GM12878 (cell line): ENCODE results near the gene TYSND1. TPM values are rescaled to one million over a fixed set of nuclear protein-coding genes. Genes with fewer than 3 reads are reported as not detected.

Source experiments
- BHLHE40 ChIP-seq, 2 experiments: fragments of 450-650 bp in 1 of 2; IDR thresholded peaks; 2 replicates each; pipeline ENCODE4 v1.6.1; 2011 to 2017; ENCODE audit warnings: low read depth in 2 of 2, borderline replicate concordance in 1 of 2, improper control_type of control experiment in 1 of 2, low read length in 1 of 2, mild to moderate bottlenecking in 1 of 2
- CBFB ChIP-seq: IDR thresholded peaks from 2 replicates; pipeline ENCODE4 v1.6.1; 2016; ENCODE audit warnings: antibody characterized with exemption, low read depth
- CREB1 ChIP-seq: IDR thresholded peaks from 2 replicates; pipeline ENCODE4 v1.6.1; 2012; ENCODE audit warnings: low read depth, mild to moderate bottlenecking, inconsistent platforms
- DPF2 ChIP-seq: fragments of 450-650 bp; IDR thresholded peaks from 2 replicates; pipeline ENCODE4 v1.6.1; 2017; ENCODE audit warnings: mild to moderate bottlenecking
- EP300 ChIP-seq, 2 experiments: fragments of 150-350 bp in 1 of 2; IDR thresholded peaks; 2 replicates each; pipeline ENCODE4 v1.6.1; 2011 to 2012; ENCODE audit warnings: low read depth in 2 of 2, low read length in 2 of 2, borderline replicate concordance in 1 of 2, improper control_type of control experiment in 1 of 2, inconsistent platforms in 1 of 2; ENCODE audit not compliant: control insufficient read depth in 1 of 2
- FOXK2 ChIP-seq: fragments of 450-650 bp; IDR thresholded peaks from 2 replicates; pipeline ENCODE4 v1.6.1; 2017; ENCODE audit warnings: mild to moderate bottlenecking, moderate library complexity
- HDAC2 ChIP-seq: fragments of 200-600 bp; sonication (generic); IDR thresholded peaks from 2 replicates; pipeline ENCODE4 v1.6.1; 2017
- HDGF ChIP-seq: fragments of 450-650 bp; IDR thresholded peaks from 2 replicates; pipeline ENCODE4 v1.6.1; 2016; ENCODE audit warnings: antibody characterized with exemption
- IKZF2 ChIP-seq, 2 experiments: fragments of 450-650 bp; IDR thresholded peaks; 2 replicates each; pipeline ENCODE4 v1.6.1; 2017; ENCODE audit warnings: mild to moderate bottlenecking in 2 of 2, moderate library complexity in 2 of 2
- JUNB ChIP-seq: IDR thresholded peaks from 2 replicates; pipeline ENCODE4 v1.6.1; 2016; ENCODE audit warnings: antibody characterized with exemption, mild to moderate bottlenecking
- LARP7 ChIP-seq: fragments of 450-650 bp; IDR thresholded peaks from 2 replicates; pipeline ENCODE4 v1.6.1; 2017; ENCODE audit warnings: mild to moderate bottlenecking
- MEF2B ChIP-seq: fragments of 450-650 bp; IDR thresholded peaks from 2 replicates; pipeline ENCODE4 v1.6.1; 2018; ENCODE audit warnings: mild to moderate bottlenecking, moderate library complexity; ENCODE audit not compliant: partially characterized antibody, poor library complexity, severe bottlenecking
- MTA2 ChIP-seq: fragments of 450-650 bp; IDR thresholded peaks from 2 replicates; pipeline ENCODE4 v1.6.1; 2016; ENCODE audit warnings: low read depth, mild to moderate bottlenecking, moderate library complexity
- NFIC ChIP-seq: IDR thresholded peaks from 2 replicates; pipeline ENCODE4 v1.6.1; 2012; ENCODE audit warnings: low read depth, mild to moderate bottlenecking, inconsistent platforms, low read length, moderate library complexity
- NFYB ChIP-seq: IDR thresholded peaks from 2 replicates; pipeline ENCODE4 v1.6.1; 2011; ENCODE audit warnings: low read depth, mild to moderate bottlenecking, low read length, improper control_type of control experiment, moderate library complexity; ENCODE audit not compliant: insufficient read depth
- POU2F2 ChIP-seq: IDR thresholded peaks from 3 replicates; pipeline ENCODE4 v1.6.1; 2011; ENCODE audit warnings: low read depth, mild to moderate bottlenecking, low read length, borderline replicate concordance
- RBBP5 ChIP-seq: fragments of 200-600 bp; sonication (generic); conservative IDR thresholded peaks from 2 replicates; pipeline ENCODE4 v1.6.1; 2016
- RUNX3 ChIP-seq: IDR thresholded peaks from 2 replicates; pipeline ENCODE4 v1.6.1; 2012; ENCODE audit warnings: low read length, inconsistent platforms
- SIN3A ChIP-seq: IDR thresholded peaks from 2 replicates; pipeline ENCODE4 v1.6.1; 2012; ENCODE audit warnings: low read depth, low read length, improper control_type of control experiment
- SIX5 ChIP-seq: IDR thresholded peaks from 2 replicates; pipeline ENCODE4 v1.6.1; 2011; ENCODE audit warnings: mild to moderate bottlenecking, low read depth, low read length, moderate library complexity; ENCODE audit not compliant: severe bottlenecking
- SP1 ChIP-seq: IDR thresholded peaks from one replicate; pipeline ENCODE4 v1.6.1; 2011; ENCODE audit warnings: low read depth, low read length
- TBL1XR1 ChIP-seq: IDR thresholded peaks from 2 replicates; pipeline ENCODE4 v1.6.1; 2012; ENCODE audit warnings: low read depth, low read length, improper control_type of control experiment
- YY1 ChIP-seq: IDR thresholded peaks from 2 replicates; pipeline ENCODE4 v1.6.1; 2011; ENCODE audit warnings: low read depth, mild to moderate bottlenecking, low read length
- ZZZ3 ChIP-seq: IDR thresholded peaks from 2 replicates; pipeline ENCODE4 v1.6.1; 2011; ENCODE audit warnings: low read depth; ENCODE audit not compliant: control insufficient read depth, insufficient read length
- polyA plus RNA-seq, 11 experiments: library from polyadenylated mRNA; depleted of rRNA in 4 of 11; unstranded in 6 of 11; stranded (reverse) in 5 of 11; fragments of >200 nt; fragmentation: Nextera tagmentation in 4 of 11; fragmentation: Illumina TruSeq in 1 of 11; extraction: Ambion mirVana in 4 of 11; extraction: Trizol in 1 of 11; gene quantifications; 1 replicate in 1 of 11; 2 replicates in 10 of 11; pipeline versions ENCODE4 v1.2.1 to v1.2.3, GENCODE V29; 2011 to 2016; ENCODE audit warnings: inconsistent platforms in 2 of 11, missing spikeins in 2 of 11, low read depth in 1 of 11
- total RNA-seq, 4 experiments: library from RNA; depleted of rRNA in 3 of 4; stranded (reverse); fragments of >200 nt in 3 of 4; fragmentation: Illumina TruSeq in 1 of 4; extraction: Trizol in 1 of 4; gene quantifications; 2 replicates each; pipeline versions ENCODE4 v1.2.1 to v1.2.3, GENCODE V29; 2013 to 2021
- TF ChIP-seq, protein P1 (sequence below): fragments of 450-650 bp; IDR thresholded peaks from 2 replicates; pipeline ENCODE4 v1.6.1; 2017; ENCODE audit warnings: antibody characterized with exemption, mild to moderate bottlenecking, moderate library complexity
- TF ChIP-seq, protein P2 (sequence below): IDR thresholded peaks from 2 replicates; pipeline ENCODE4 v1.6.1; 2011; ENCODE audit warnings: mild to moderate bottlenecking, low read depth, low read length, moderate library complexity; ENCODE audit not compliant: insufficient replicate concordance
- TF ChIP-seq, protein P3 (sequence below): fragments of 450-650 bp; IDR thresholded peaks from 2 replicates; pipeline ENCODE4 v1.6.1; 2016; ENCODE audit warnings: mild to moderate bottlenecking
- TF ChIP-seq, protein P4 (sequence below): fragments of 450-650 bp; IDR thresholded peaks from 2 replicates; pipeline ENCODE4 v1.6.1; 2016; ENCODE audit warnings: mild to moderate bottlenecking

Gene TYSND1
- total and polyA plus RNA-seq, 10 of the 15 experiments (the other 5 are each of a cell fraction or from before 2014, with no cell fraction given), result 1.9 to 21.4 (median 12.0) TPM

DNA sequence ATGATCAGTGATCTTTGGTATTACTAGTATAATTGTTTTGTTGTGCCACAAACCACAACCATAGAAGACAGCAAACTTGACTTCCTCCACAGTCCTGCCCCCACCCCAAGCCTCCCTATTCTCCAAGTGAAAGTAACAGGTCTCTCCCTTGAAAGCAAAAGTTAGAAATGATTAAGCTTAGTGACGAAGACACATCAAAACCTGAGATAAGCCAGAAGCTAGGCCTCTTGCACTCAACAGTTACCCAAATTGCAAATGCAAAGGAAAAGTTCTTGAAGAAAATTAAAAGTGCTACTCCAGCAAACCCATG lies 16.3 kb upstream of the TYSND1 start (continued):
- TF ChIP-seq, protein P1, sequence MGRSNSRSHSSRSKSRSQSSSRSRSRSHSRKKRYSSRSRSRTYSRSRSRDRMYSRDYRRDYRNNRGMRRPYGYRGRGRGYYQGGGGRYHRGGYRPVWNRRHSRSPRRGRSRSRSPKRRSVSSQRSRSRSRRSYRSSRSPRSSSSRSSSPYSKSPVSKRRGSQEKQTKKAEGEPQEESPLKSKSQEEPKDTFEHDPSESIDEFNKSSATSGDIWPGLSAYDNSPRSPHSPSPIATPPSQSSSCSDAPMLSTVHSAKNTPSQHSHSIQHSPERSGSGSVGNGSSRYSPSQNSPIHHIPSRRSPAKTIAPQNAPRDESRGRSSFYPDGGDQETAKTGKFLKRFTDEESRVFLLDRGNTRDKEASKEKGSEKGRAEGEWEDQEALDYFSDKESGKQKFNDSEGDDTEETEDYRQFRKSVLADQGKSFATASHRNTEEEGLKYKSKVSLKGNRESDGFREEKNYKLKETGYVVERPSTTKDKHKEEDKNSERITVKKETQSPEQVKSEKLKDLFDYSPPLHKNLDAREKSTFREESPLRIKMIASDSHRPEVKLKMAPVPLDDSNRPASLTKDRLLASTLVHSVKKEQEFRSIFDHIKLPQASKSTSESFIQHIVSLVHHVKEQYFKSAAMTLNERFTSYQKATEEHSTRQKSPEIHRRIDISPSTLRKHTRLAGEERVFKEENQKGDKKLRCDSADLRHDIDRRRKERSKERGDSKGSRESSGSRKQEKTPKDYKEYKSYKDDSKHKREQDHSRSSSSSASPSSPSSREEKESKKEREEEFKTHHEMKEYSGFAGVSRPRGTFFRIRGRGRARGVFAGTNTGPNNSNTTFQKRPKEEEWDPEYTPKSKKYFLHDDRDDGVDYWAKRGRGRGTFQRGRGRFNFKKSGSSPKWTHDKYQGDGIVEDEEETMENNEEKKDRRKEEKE, result no peak
- TF ChIP-seq BHLHE40 (IDR thresholded peaks at IDR 0.05; ENCODE audit: borderline replicate concordance in 1 of 2, low read depth in 2 of 2, low read length in 1 of 2) (peak in 1 of 2 experiments; percentile 40; a peak in 2 of 4 replicates), SP1 (no peak), TBL1XR1 (peak; percentile 62; the same call in 1 of the 2 replicates), MTA2 (peak; percentile 72; the same call in 1 of the 2 replicates), RUNX3 (peak; percentile 89), JUNB (peak; percentile 74), HDGF (no peak), CREB1 (peak; percentile 36; the same call in 1 of the 2 replicates), YY1 (no peak), NFYB (no peak), SIX5 (peak; percentile 2), NFIC (peak; percentile 66; the same call in 1 of the 2 replicates), MEF2B (no peak), LARP7 (no peak), RBBP5 (no peak), SIN3A (no peak), FOXK2 (no peak), CBFB (0 out of 2 replicates have a peak, but pooled peaks have one; percentile 45), HDAC2 (no peak), IKZF2 (IDR thresholded peaks at IDR 0.05) (peak; percentile 70 to 75), POU2F2 (no peak), ZZZ3 (no peak), DPF2 (no peak), EP300 (IDR thresholded peaks at IDR 0.05; ENCODE audit: borderline replicate concordance in 1 of 2, control insufficient read depth in 1 of 2, low read depth in 2 of 2, low read length in 2 of 2) (no peak)
- TF ChIP-seq, protein P2, sequence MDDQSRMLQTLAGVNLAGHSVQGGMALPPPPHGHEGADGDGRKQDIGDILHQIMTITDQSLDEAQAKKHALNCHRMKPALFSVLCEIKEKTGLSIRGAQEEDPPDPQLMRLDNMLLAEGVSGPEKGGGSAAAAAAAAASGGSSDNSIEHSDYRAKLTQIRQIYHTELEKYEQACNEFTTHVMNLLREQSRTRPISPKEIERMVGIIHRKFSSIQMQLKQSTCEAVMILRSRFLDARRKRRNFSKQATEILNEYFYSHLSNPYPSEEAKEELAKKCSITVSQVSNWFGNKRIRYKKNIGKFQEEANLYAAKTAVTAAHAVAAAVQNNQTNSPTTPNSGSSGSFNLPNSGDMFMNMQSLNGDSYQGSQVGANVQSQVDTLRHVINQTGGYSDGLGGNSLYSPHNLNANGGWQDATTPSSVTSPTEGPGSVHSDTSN, result no peak
- TF ChIP-seq, protein P3, sequence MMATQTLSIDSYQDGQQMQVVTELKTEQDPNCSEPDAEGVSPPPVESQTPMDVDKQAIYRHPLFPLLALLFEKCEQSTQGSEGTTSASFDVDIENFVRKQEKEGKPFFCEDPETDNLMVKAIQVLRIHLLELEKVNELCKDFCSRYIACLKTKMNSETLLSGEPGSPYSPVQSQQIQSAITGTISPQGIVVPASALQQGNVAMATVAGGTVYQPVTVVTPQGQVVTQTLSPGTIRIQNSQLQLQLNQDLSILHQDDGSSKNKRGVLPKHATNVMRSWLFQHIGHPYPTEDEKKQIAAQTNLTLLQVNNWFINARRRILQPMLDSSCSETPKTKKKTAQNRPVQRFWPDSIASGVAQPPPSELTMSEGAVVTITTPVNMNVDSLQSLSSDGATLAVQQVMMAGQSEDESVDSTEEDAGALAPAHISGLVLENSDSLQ, result 0 out of 2 replicates have a peak, but pooled peaks have one; percentile 2
- TF ChIP-seq, protein P4, sequence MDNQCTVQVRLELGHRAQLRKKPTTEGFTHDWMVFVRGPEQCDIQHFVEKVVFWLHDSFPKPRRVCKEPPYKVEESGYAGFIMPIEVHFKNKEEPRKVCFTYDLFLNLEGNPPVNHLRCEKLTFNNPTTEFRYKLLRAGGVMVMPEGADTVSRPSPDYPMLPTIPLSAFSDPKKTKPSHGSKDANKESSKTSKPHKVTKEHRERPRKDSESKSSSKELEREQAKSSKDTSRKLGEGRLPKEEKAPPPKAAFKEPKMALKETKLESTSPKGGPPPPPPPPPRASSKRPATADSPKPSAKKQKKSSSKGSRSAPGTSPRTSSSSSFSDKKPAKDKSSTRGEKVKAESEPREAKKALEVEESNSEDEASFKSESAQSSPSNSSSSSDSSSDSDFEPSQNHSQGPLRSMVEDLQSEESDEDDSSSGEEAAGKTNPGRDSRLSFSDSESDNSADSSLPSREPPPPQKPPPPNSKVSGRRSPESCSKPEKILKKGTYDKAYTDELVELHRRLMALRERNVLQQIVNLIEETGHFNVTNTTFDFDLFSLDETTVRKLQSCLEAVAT, result peak; percentile 65; the same call in 1 of the 2 replicates
